Mesenchymal stem cell (in vitro differentiated cells and primary cell): ENCODE measurements around the gene LYRM9.
"Not testable (repeated sequence)": the region's sequence is repeated elsewhere in the genome, so short reads cannot be mapped to it uniquely, and the experiment has no call there.

ENCODE experiments used
- DNase-seq: peaks from one replicate; pipeline ENCODE4 v3.0.0-alpha.2; 2013
- H2AFZ ChIP-seq: one replicate; pipeline ENCODE4 v1.6.1; 2013; ENCODE audit warnings: low read depth, mild to moderate bottlenecking, control low read depth, inconsistent platforms, low read length, moderate library complexity
- H2AK5ac ChIP-seq: 2 replicates; pipeline ENCODE4 v1.6.1; 2013; ENCODE audit warnings: low read length, moderate library complexity, mild to moderate bottlenecking, inconsistent platforms; ENCODE audit not compliant: severe bottlenecking
- H2BK120ac ChIP-seq: one replicate; pipeline ENCODE4 v1.6.1; 2013; ENCODE audit warnings: low read depth, mild to moderate bottlenecking, inconsistent platforms, low read length, moderate library complexity
- H2BK12ac ChIP-seq, 2 experiments: one replicate each; pipeline ENCODE4 v1.6.1; 2013; ENCODE audit warnings: inconsistent platforms in 2 of 2, low read length in 2 of 2, mild to moderate bottlenecking in 2 of 2, moderate library complexity in 2 of 2, control low read depth in 1 of 2
- H2BK15ac ChIP-seq: one replicate; pipeline ENCODE4 v1.6.1; 2013; ENCODE audit warnings: mild to moderate bottlenecking, low read depth, inconsistent platforms; ENCODE audit not compliant: poor library complexity, severe bottlenecking
- H2BK5ac ChIP-seq: 2 replicates; pipeline ENCODE4 v1.6.1; 2013; ENCODE audit warnings: low read depth, mild to moderate bottlenecking, low read length, control low read depth, inconsistent platforms; ENCODE audit not compliant: poor library complexity, severe bottlenecking
- H3K14ac ChIP-seq, 2 experiments: one replicate each; pipeline ENCODE4 v1.6.1; 2013; ENCODE audit warnings: inconsistent platforms in 2 of 2, low read length in 2 of 2, control low read depth in 1 of 2, mild to moderate bottlenecking in 1 of 2, moderate library complexity in 1 of 2
- H3K18ac ChIP-seq, 2 experiments: one replicate each; pipeline ENCODE4 v1.6.1; 2013; ENCODE audit warnings: inconsistent platforms in 2 of 2, low read length in 2 of 2, control low read depth in 1 of 2, low read depth in 1 of 2, mild to moderate bottlenecking in 1 of 2
- H3K23ac ChIP-seq, 2 experiments: one replicate each; pipeline ENCODE4 v1.6.1; 2013; ENCODE audit warnings: inconsistent platforms in 2 of 2, low read length in 2 of 2, mild to moderate bottlenecking in 2 of 2, moderate library complexity in 2 of 2, control low read depth in 1 of 2
- H3K27ac ChIP-seq: 2 replicates; pipeline ENCODE4 v1.5.1; 2013; ENCODE audit warnings: mild to moderate bottlenecking, moderate library complexity, low read length, control low read depth, inconsistent platforms; ENCODE audit not compliant: poor library complexity, severe bottlenecking
- H3K27me3 ChIP-seq, 2 experiments: 2 replicates each; pipeline versions ENCODE4 v1.6.1 to v1.7.0; 2013; ENCODE audit warnings: low read length in 2 of 2, mild to moderate bottlenecking in 2 of 2, moderate library complexity in 2 of 2, control low read depth in 1 of 2, inconsistent platforms in 1 of 2; ENCODE audit not compliant: control insufficient read depth in 1 of 2, insufficient read depth in 1 of 2
- H3K36me3 ChIP-seq, 2 experiments: 2 replicates each; pipeline versions ENCODE4 v1.6.1 to v1.7.0; 2013; ENCODE audit warnings: low read length in 2 of 2, control low read depth in 1 of 2, inconsistent platforms in 1 of 2, low read depth in 1 of 2, mild to moderate bottlenecking in 1 of 2; ENCODE audit not compliant: insufficient read depth in 2 of 2, control insufficient read depth in 1 of 2
- H3K4ac ChIP-seq, 2 experiments: one replicate each; pipeline ENCODE4 v1.6.1; 2013; ENCODE audit warnings: inconsistent platforms in 2 of 2, low read length in 2 of 2, mild to moderate bottlenecking in 2 of 2, moderate library complexity in 2 of 2, control low read depth in 1 of 2, low read depth in 1 of 2
- H3K4me1 ChIP-seq: 2 replicates; pipeline ENCODE4 v1.6.1; 2013; ENCODE audit warnings: low read depth, low read length, control low read depth; ENCODE audit not compliant: control insufficient read depth, insufficient read depth
- H3K4me2 ChIP-seq: 2 replicates; pipeline ENCODE4 v1.6.1; 2013; ENCODE audit warnings: low read length, mild to moderate bottlenecking, inconsistent platforms; ENCODE audit not compliant: poor library complexity, severe bottlenecking
- H3K4me3 ChIP-seq, 2 experiments: 2 replicates each; pipeline versions ENCODE4 v1.5.1 to v1.7.0; 2013; ENCODE audit warnings: low read length in 2 of 2, mild to moderate bottlenecking in 2 of 2, control low read depth in 1 of 2, low read depth in 1 of 2; ENCODE audit not compliant: insufficient read depth in 1 of 2
- H3K79me1 ChIP-seq: replicated peaks from 2 replicates; pipeline ENCODE4 v1.6.1; 2013; ENCODE audit warnings: mild to moderate bottlenecking, control low read depth, low read length, inconsistent platforms; ENCODE audit not compliant: poor library complexity, severe bottlenecking
- H3K9ac ChIP-seq: 2 replicates; pipeline ENCODE4 v1.7.0; 2013; ENCODE audit warnings: mild to moderate bottlenecking, low read length, moderate library complexity
- H3K9me3 ChIP-seq: 2 replicates; pipeline ENCODE4 v1.7.0; 2013; ENCODE audit warnings: mild to moderate bottlenecking, low read length; ENCODE audit not compliant: control insufficient read depth
- H4K8ac ChIP-seq: one replicate; pipeline ENCODE4 v1.6.1; 2013; ENCODE audit warnings: inconsistent platforms, mild to moderate bottlenecking, low read length, moderate library complexity
- H4K91ac ChIP-seq: one replicate; pipeline ENCODE4 v1.6.1; 2013; ENCODE audit warnings: mild to moderate bottlenecking, low read length, inconsistent platforms
- WGBS: methylation state at CpG from one replicate; pipeline ENCODE4 v1.1.7; 2013; ENCODE audit warnings: mixed read lengths; 5-methylcytosine and 5-hydroxymethylcytosine counted together

The LYRM9 gene

DNA sequence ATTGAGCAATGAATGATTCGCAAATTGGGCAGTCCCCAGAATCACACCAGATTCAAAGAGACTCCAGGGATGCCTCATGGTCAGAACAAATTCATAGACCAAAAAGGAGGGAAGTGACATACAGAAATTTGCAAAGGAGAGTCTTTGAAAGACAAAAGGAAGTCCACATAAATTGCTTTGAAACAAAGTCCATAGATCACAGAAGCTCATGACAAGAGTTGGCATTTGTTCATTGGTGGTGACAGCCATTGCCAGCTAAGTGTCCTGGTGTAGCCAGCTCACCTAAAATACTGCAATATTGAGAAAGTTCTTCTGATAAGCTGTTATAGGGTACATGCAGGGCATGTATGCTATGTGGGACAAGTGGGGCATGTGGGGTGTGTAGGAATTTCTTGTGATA lies 55.4 kb downstream of the LYRM9 start:
- DNase-seq, H3K9ac ChIP-seq, H3K4me2 ChIP-seq, H2BK5ac ChIP-seq, H2BK15ac ChIP-seq, H2AFZ ChIP-seq, H3K27ac ChIP-seq, H3K23ac ChIP-seq, H3K36me3 ChIP-seq, H4K91ac ChIP-seq, H3K9me3 ChIP-seq, H2AK5ac ChIP-seq, H3K4ac ChIP-seq, H3K79me1 ChIP-seq, H3K4me3 ChIP-seq, H3K14ac ChIP-seq, H2BK12ac ChIP-seq, H3K18ac ChIP-seq, H3K27me3 ChIP-seq, H2BK120ac ChIP-seq, H4K8ac ChIP-seq, H3K4me1 ChIP-seq: not testable (repeated sequence)
- WGBS = no CpG with 5 or more reads among the region's 1 CpG

DNA sequence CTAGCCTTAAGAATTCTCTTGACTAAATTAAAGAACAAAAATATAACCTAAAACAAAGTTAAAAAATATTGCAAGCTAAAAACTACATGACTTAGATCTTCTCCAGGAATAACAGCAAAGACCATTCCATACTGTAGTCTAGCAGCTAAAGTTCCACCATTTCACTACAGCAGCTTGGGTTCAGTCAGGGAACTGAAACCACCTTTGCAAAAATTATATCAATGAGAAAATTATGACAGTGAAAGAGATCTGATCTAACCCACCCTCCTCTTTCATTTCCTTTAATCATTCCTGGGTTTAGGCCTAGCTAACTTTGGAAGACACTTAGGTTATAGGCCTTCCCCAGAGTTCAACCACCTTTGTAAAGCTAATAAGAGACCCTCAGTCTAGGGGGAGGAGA lies 56.5 kb downstream of the LYRM9 start:
- H3K4me2 ChIP-seq = no peak overlapping the region
- H3K36me3 ChIP-seq = no peaks in the 10 kb centered on the region
- no peak overlapping the region for H4K91ac ChIP-seq
- no peak overlapping the region for H4K8ac ChIP-seq
- H3K79me1 ChIP-seq = no peaks in the 10 kb centered on the region
- no peak overlapping the region for H3K23ac ChIP-seq
- H2AK5ac ChIP-seq = no peak overlapping the region
- H3K4me1 ChIP-seq = no peaks in the 10 kb centered on the region
- H3K9ac ChIP-seq = no peak overlapping the region
- H3K18ac ChIP-seq = no peak overlapping the region
- no peaks in the 10 kb centered on the region for H3K9me3 ChIP-seq
- no peak overlapping the region for H2BK12ac ChIP-seq
- no peak overlapping the region for H2BK120ac ChIP-seq
- no peak overlapping the region for H2BK5ac ChIP-seq
- no peak overlapping the region for H3K27ac ChIP-seq
- H3K4ac ChIP-seq = no peak overlapping the region
- DNase-seq = no peak
- no peak overlapping the region for H2AFZ ChIP-seq
- H3K14ac ChIP-seq = no peak overlapping the region
- H2BK15ac ChIP-seq = no peak overlapping the region
- H3K4me3 ChIP-seq = no peak overlapping the region
- peaks cover 3 to 12% of the 10 kb centered on the region in 2 experiments for H3K27me3 ChIP-seq

DNA sequence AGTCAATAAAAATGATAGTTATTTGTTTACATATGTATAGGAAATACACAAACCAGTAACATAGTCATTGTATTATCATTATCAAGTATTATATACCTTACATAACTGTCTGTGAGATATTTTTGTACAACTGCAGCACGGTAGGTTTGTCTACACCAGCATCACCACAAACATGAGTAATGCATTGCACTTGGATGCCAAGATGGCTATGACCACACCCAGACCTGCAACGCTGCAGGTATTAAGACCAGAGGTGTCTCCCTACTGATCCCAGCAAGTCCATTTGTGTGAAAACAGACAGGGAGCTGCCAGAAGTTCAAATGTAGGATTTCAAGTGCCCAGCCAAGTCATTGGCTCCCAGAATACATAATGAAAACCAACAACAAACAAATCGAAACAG lies 58.6 kb downstream of the LYRM9 start:
- Histone ChIP-seq H2BK12ac (no peak overlapping the region), H3K18ac (no peak overlapping the region), H2BK5ac (no peak overlapping the region), H3K27me3 (peaks cover 3 to 9% of the 10 kb centered on the region in 2 experiments), H2BK15ac (no peak overlapping the region), H4K91ac (no peak overlapping the region), H3K4me1 (no peaks in the 10 kb centered on the region), H4K8ac (no peak overlapping the region), H2AK5ac (no peak overlapping the region), H3K4me2 (no peak overlapping the region), H2BK120ac (no peak overlapping the region), H3K79me1 (no peaks in the 10 kb centered on the region), H3K4me3 (no peak overlapping the region), H3K9me3 (no peaks in the 10 kb centered on the region), H3K14ac (no peak overlapping the region), H3K27ac (no peak overlapping the region), H3K4ac (no peak overlapping the region), H3K36me3 (no peaks in the 10 kb centered on the region), H3K23ac (no peak overlapping the region), H2AFZ (no peak overlapping the region), H3K9ac (no peak overlapping the region)
- DNase-seq = no peak
- WGBS = 83% methylated on average over 3 of the region's 3 CpGs

DNA sequence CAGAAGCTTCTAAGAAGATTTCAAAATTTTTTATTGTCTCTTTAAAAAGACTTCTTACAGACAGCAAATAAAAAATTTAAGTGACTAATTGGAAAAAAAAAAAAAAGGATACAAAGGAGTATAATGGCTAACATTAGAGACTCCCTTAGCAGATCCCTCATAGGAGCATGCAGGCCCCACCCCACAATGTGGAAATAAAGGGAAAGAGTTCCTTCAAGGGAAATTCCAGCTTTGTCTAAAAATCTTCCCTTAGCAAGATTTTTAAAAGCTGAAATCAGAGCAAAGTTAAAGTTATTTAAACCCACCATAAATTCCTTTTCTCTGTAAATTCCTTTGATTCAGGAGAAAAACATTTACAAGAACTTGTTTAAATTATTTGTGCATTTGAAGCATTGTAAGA lies 60.3 kb downstream of the LYRM9 start:
- Histone ChIP-seq H4K91ac (no peak overlapping the region), H3K4me1 (no peaks in the 10 kb centered on the region), H2BK15ac (no peak overlapping the region), H3K4ac (no peak overlapping the region), H2BK5ac (no peak overlapping the region), H3K4me2 (no peak overlapping the region), H3K27me3 (peaks cover 3 to 9% of the 10 kb centered on the region in 2 experiments), H2BK120ac (no peak overlapping the region), H2AK5ac (no peak overlapping the region), H3K27ac (no peak overlapping the region), H2BK12ac (no peak overlapping the region), H2AFZ (no peak overlapping the region), H3K36me3 (no peaks in the 10 kb centered on the region), H4K8ac (no peak overlapping the region), H3K14ac (no peak overlapping the region), H3K9me3 (no peaks in the 10 kb centered on the region), H3K9ac (no peak overlapping the region), H3K4me3 (no peak overlapping the region), H3K79me1 (no peaks in the 10 kb centered on the region), H3K18ac (no peak overlapping the region), H3K23ac (no peak overlapping the region)
- DNase-seq = no peak
